CD14-positive monocyte (primary cell): Measurements from ENCODE around the gene CEP85L. TPM values are rescaled to one million over a fixed set of nuclear protein-coding genes. Genes with fewer than 3 reads are reported as not detected.
"Not testable (repeated sequence)": the region's sequence is repeated elsewhere in the genome, so short reads cannot be mapped to it uniquely, and the experiment has no call there.

Experiments
- DNase-seq, 3 donors: peaks; one replicate each; pipeline ENCODE4 v3.0.0-alpha.2; 2011 to 2022
- H2AFZ ChIP-seq: 2 replicates; pipeline ENCODE4 v1.6.0; 2012; ENCODE audit warnings: mild to moderate bottlenecking, low read depth, low read length, inconsistent platforms; ENCODE audit not compliant: insufficient read depth, poor library complexity, severe bottlenecking
- H3K27ac ChIP-seq, 2 donors: 1 replicate in 1 of 2; 2 replicates in 1 of 2; pipeline ENCODE4 v1.5.1; 2012 to 2013; ENCODE audit warnings: low read length in 2 of 2, control low read depth in 1 of 2, inconsistent platforms in 1 of 2, low read depth in 1 of 2, mild to moderate bottlenecking in 1 of 2
- H3K27me3 ChIP-seq, 2 donors: one replicate each; pipeline versions ENCODE4 v1.6.0 to v1.6.1; 2011 to 2013; ENCODE audit warnings: low read length in 2 of 2; ENCODE audit not compliant: control insufficient read depth in 2 of 2, insufficient read depth in 2 of 2
- H3K36me3 ChIP-seq, 2 donors: replicated peaks in 1 of 2; 1 replicate in 1 of 2; 2 replicates in 1 of 2; pipeline versions ENCODE4 v1.5.1 to v1.6.1; 2012 to 2013; ENCODE audit warnings: low read length in 2 of 2, control low read depth in 1 of 2, inconsistent platforms in 1 of 2, mild to moderate bottlenecking in 1 of 2; ENCODE audit not compliant: insufficient read depth in 2 of 2, control insufficient read depth in 1 of 2
- H3K4me1 ChIP-seq, 2 donors: 1 replicate in 1 of 2; 2 replicates in 1 of 2; pipeline versions ENCODE4 v1.5.1 to v1.6.1; 2012 to 2013; ENCODE audit warnings: low read length in 2 of 2, control low read depth in 1 of 2, inconsistent platforms in 1 of 2, mild to moderate bottlenecking in 1 of 2, moderate library complexity in 1 of 2; ENCODE audit not compliant: insufficient read depth in 2 of 2, control insufficient read depth in 1 of 2
- H3K4me2 ChIP-seq: replicated peaks from 2 replicates; pipeline ENCODE3; 2012; ENCODE audit warnings: low read length, moderate library complexity, mild to moderate bottlenecking; ENCODE audit not compliant: poor library complexity, severe bottlenecking; ENCODE audit errors: extremely low read depth
- H3K4me3 ChIP-seq, 3 experiments: fragments of 200-600 bp in 1 of 3; sonication (generic) in 1 of 3; replicated peaks in 1 of 3; 1 replicate in 2 of 3; 2 replicates in 1 of 3; pipeline ENCODE4 v1.5.1; 2011 to 2013; ENCODE audit warnings: low read length in 3 of 3, mild to moderate bottlenecking in 3 of 3, control low read depth in 2 of 3, low read depth in 2 of 3, inconsistent platforms in 1 of 3, moderate library complexity in 1 of 3
- H3K79me2 ChIP-seq: 2 replicates; pipeline ENCODE4 v1.6.0; 2012; ENCODE audit warnings: mild to moderate bottlenecking, control low read depth, inconsistent platforms, low read length, moderate library complexity; ENCODE audit not compliant: insufficient read depth
- H3K9ac ChIP-seq: 2 replicates; pipeline ENCODE4 v1.6.0; 2017; ENCODE audit warnings: low read length, mild to moderate bottlenecking; ENCODE audit not compliant: insufficient read depth, poor library complexity, severe bottlenecking
- H3K9me3 ChIP-seq, 2 donors: replicated peaks in 1 of 2; 1 replicate in 1 of 2; 2 replicates in 1 of 2; pipeline versions ENCODE4 v1.5.1 to v1.6.1; 2012 to 2013; ENCODE audit warnings: low read length in 2 of 2, control low read depth in 1 of 2; ENCODE audit not compliant: control insufficient read depth in 1 of 2, insufficient read depth in 1 of 2
- H4K20me1 ChIP-seq: 2 replicates; pipeline ENCODE4 v1.6.0; 2012; ENCODE audit warnings: mild to moderate bottlenecking, low read length, control low read depth, moderate library complexity; ENCODE audit not compliant: insufficient read depth
- H3K27ac Mint-ChIP-seq, 7 donors: one replicate each; pipeline ENCODE4 v1.8.0; 2020; ENCODE audit warnings: mild to moderate bottlenecking in 7 of 7, mixed read lengths in 7 of 7, moderate library complexity in 6 of 7, inconsistent platforms in 2 of 7
- H3K27me3 Mint-ChIP-seq, 3 donors: one replicate each; pipeline ENCODE4 v1.8.0; 2021 to 2022; ENCODE audit warnings: low read depth in 3 of 3, mild to moderate bottlenecking in 3 of 3, mixed read lengths in 3 of 3, moderate library complexity in 3 of 3, inconsistent platforms in 1 of 3
- H3K36me3 Mint-ChIP-seq, 2 donors: one replicate each; pipeline ENCODE4 v1.8.0; 2020; ENCODE audit warnings: mixed read lengths in 2 of 2, inconsistent platforms in 1 of 2, mild to moderate bottlenecking in 1 of 2
- H3K4me1 Mint-ChIP-seq: one replicate; pipeline ENCODE4 v1.8.0; 2020; ENCODE audit warnings: mild to moderate bottlenecking, mixed read lengths
- H3K4me3 Mint-ChIP-seq, 2 donors: one replicate each; pipeline ENCODE4 v1.8.0; 2020; ENCODE audit warnings: mild to moderate bottlenecking in 2 of 2, mixed read lengths in 2 of 2, moderate library complexity in 1 of 2
- H3K9me3 Mint-ChIP-seq, 7 donors: one replicate each; pipeline ENCODE4 v1.8.0; 2020 to 2022; ENCODE audit warnings: mixed read lengths in 7 of 7, mild to moderate bottlenecking in 6 of 7, moderate library complexity in 6 of 7, inconsistent platforms in 2 of 7
- CTCF ChIP-seq: fragments of 200-600 bp; IDR thresholded peaks from one replicate; pipeline ENCODE4 v1.8.0; 2022; ENCODE audit warnings: antibody characterized with exemption, mild to moderate bottlenecking
- WGBS: methylation state at CpG from one replicate; pipeline ENCODE4 v1.1.5; 2013; ENCODE audit warnings: missing lambda C conversion rate; ENCODE audit not compliant: insufficient coverage; 5-methylcytosine and 5-hydroxymethylcytosine counted together
- intact Hi-C, 2 donors: fragments of 100-400 bp; cut with micrococcal nuclease; formaldehyde crosslinking; loops; one replicate each; pipeline versions ENCODE4 v1.15.0 to v1.15.1; 2023
- polyA plus RNA-seq, 3 donors: library from polyadenylated mRNA; depleted of rRNA in 1 of 3; unstranded in 2 of 3; stranded (reverse) in 1 of 3; fragments of 300-500 nt in 2 of 3; fragments of >200 nt in 1 of 3; fragmentation: Illumina TruSeq in 2 of 3; gene quantifications; 1 replicate in 2 of 3; 2 replicates in 1 of 3; pipeline ENCODE4 v1.2.3, GENCODE V29; 2012 to 2021

The CEP85L gene
- polyA plus RNA-seq, 3 donors, result 14.9 to 38.3 (median 19.6) TPM

DNA sequence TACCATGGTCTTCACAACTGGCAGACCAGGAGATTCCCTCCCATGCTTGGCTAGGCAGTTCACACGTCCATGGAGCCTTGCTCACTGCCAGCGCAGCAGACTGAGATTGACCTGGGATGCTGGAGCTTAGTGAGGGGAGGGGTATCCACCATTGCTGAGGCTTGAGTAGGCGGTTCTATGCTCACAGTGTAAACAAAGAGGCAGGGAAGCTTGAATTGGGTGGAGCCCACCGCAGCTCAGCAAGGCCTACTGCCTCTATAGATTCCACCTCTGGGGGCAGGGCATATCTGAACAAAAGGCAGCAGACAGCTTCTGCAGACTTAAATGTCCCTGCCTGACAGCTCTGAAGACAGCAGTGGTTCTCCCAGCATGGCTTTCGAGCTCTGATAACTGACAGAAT is 230.1 kb downstream of the CEP85L start:
- 81% methylated on average over 3 of the region's 5 CpGs for WGBS
- H3K27me3 ChIP-seq, H3K79me2 ChIP-seq, H3K27me3 Mint-ChIP-seq, H3K4me2 ChIP-seq, H3K36me3 Mint-ChIP-seq, H3K9me3 ChIP-seq, H3K36me3 ChIP-seq, H4K20me1 ChIP-seq, H3K9ac ChIP-seq, H3K4me3 Mint-ChIP-seq, H3K4me3 ChIP-seq, DNase-seq, H3K27ac ChIP-seq, H2AFZ ChIP-seq, intact Hi-C loops, H3K4me1 ChIP-seq, H3K27ac Mint-ChIP-seq, H3K4me1 Mint-ChIP-seq: not testable (repeated sequence)
- peaks cover 6 to 19% (median 10%) of the 10 kb centered on the region in 7 donors for H3K9me3 Mint-ChIP-seq

- peaks cover 3 to 15% (median 7%) of the 10 kb centered on the region in 7 donors for H3K9me3 Mint-ChIP-seq
- Histone ChIP-seq H2AFZ (no peak overlapping the region), H3K9ac (no peak overlapping the region), H3K4me1 (no peaks in the 10 kb centered on the region), H4K20me1 (no peaks in the 10 kb centered on the region), H3K79me2 (no peaks in the 10 kb centered on the region), H3K4me2 (no peak overlapping the region), H3K36me3 (no peaks in the 10 kb centered on the region), H3K27me3 (no peaks in the 10 kb centered on the region), H3K27ac (no peak overlapping the region), H3K4me3 (no peak overlapping the region), H3K9me3 (peaks cover 0 to 7% of the 10 kb centered on the region in 2 donors)
- TF ChIP-seq CTCF, result no peak
- peaks cover 0 to 2% (median 1%) of the 10 kb centered on the region in 3 donors for H3K27me3 Mint-ChIP-seq
- no peak for DNase-seq
- H3K4me3 Mint-ChIP-seq, result no peak overlapping the region
- H3K27ac Mint-ChIP-seq, result no peak overlapping the region
- intact Hi-C loops, result no loop called here
- no peaks in the 10 kb centered on the region for H3K4me1 Mint-ChIP-seq
- H3K36me3 Mint-ChIP-seq, result no peaks in the 10 kb centered on the region
Observed at GRCh38 chr6:118419448-118420394, 231.7 kb downstream of the CEP85L start.

Other genes with a start within 250 kb of the CEP85L start
- under 1 TPM in 1 of 3 donors, not detected in 2; 0.28 TPM for gene PLN, start 103.3 kb downstream of the CEP85L start, polyA plus RNA-seq
- gene ASF1A, start 242.6 kb upstream of the CEP85L start, polyA plus RNA-seq, result 10 to 100 TPM in 2 of 3 donors, 1 to 10 TPM in 1; 3.1 to 14.4 (median 10.5) TPM